Esophagus muscularis mucosa (tissue), 4 donors: ENCODE data around the gene C19orf44.

Experiments
- CTCF ChIP-seq, 3 experiments: fragments of 200-600 bp in 2 of 3; fragments of 450-650 bp in 1 of 3; sonication (generic) in 2 of 3; IDR thresholded peaks; one replicate each; pipeline ENCODE4 v1.5.1; 2017 to 2019; ENCODE audit warnings: antibody characterized with exemption in 3 of 3, mild to moderate bottlenecking in 2 of 3, moderate library complexity in 1 of 3
- EP300 ChIP-seq: sonication (generic); formaldehyde crosslinking; IDR thresholded peaks from one replicate; pipeline ENCODE4 v1.6.1; 2017; ENCODE audit warnings: antibody characterized with exemption
- POLR2A ChIP-seq: fragments of 450-650 bp; IDR thresholded peaks from one replicate; pipeline ENCODE4 v1.6.1; 2017; ENCODE audit warnings: antibody characterized with exemption, moderate library complexity, mild to moderate bottlenecking, low read depth

DNA sequence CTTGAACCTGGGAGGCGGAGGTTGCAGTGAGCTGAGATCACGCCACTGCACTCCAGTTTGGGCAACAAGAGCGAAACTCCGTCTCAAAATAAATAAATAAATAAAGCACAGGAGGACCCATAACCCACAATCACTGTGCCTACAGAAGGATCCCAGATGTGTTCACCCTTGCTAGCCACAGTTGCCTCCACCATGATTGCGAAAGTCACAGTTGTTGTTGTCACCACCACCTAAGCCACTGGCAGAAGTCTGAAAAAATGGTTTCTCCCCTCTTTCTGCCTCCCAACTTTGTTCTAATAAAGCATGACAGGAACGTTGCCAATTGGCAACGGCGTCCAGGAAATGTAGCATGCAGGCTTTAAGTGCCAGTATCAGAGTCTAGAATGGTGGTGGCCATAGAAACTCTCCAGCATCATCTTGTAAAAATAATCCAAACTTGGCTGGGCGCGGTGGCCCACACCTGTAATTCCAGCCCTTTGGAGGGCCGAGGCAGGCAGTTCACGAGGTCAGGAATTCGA lies 22.3 kb upstream of the C19orf44 start:
- no peak for TF ChIP-seq CTCF (IDR thresholded peaks at IDR 0.05)
- no peak for TF ChIP-seq EP300
- TF ChIP-seq POLR2A: no peak
